ENCODE results near the gene ATG2A.

- TF ChIP-seq REST (IDR thresholded peaks at IDR 0.05; ENCODE audit: insufficient read depth in 1 of 2, low read depth in 2 of 2, low read length in 1 of 2) (no peak), CTCF (IDR thresholded peaks at IDR 0.05) (no peak), POLR2AphosphoS5 (IDR thresholded peaks at IDR 0.05; ENCODE audit: low read depth, low read length) (0 out of 2 replicates have a peak, but pooled peaks have one; percentile 21), SIN3A (IDR thresholded peaks at IDR 0.05; ENCODE audit: borderline replicate concordance, insufficient read depth, low read depth, low read length) (peak; percentile 78; the same call in 1 of the 2 replicates)
Measured at GRCh38 chr11:64923944-64924909, 7.2 kb upstream of the ATG2A start, which contains the start of gene PPP2R5B.

All from Panc1 (cell line).